Retinal pigment epithelial cell (primary cell): ENCODE data around the gene CCNY.
"Not testable (repeated sequence)": the region's sequence is repeated elsewhere in the genome, so short reads cannot be mapped to it uniquely, and the experiment has no call there.

Experiments used
- DNase-seq: peaks from one replicate; pipeline ENCODE4 v3.0.0-alpha.2; 2010; ENCODE audit warnings: low read depth
- H3K4me3 ChIP-seq: 2 replicates; pipeline ENCODE4 v1.5.1; 2011; ENCODE audit warnings: mild to moderate bottlenecking, low read length, control low read depth, moderate library complexity
- CTCF ChIP-seq: conservative IDR thresholded peaks from 2 replicates; pipeline ENCODE4 v1.5.1; 2011; ENCODE audit warnings: low read depth, low read length, control low read depth, inconsistent platforms

The CCNY gene

GRCh38 chr10:35417795-35418194 lies 81.5 kb downstream of the CCNY start:
- no peak overlapping the region for H3K4me3 ChIP-seq
- no peak for TF ChIP-seq CTCF
- DNase-seq, result no peak

GRCh38 chr10:35418580-35418979 lies 82.3 kb downstream of the CCNY start:
- not testable (repeated sequence) for H3K4me3 ChIP-seq, DNase-seq

- DNase-seq, result no peak
- no peak for TF ChIP-seq CTCF
- H3K4me3 ChIP-seq, result no peak overlapping the region
Observed at GRCh38 chr10:35420044-35420443, 83.7 kb downstream of the CCNY start.

GRCh38 chr10:35420827-35421552 lies 84.7 kb downstream of the CCNY start:
- no peak for DNase-seq
- no peak for TF ChIP-seq CTCF
- no peak overlapping the region for H3K4me3 ChIP-seq

GRCh38 chr10:35421553-35422178 lies 85.4 kb downstream of the CCNY start:
- DNase-seq, result peak; percentile 71
- TF ChIP-seq CTCF, result no peak
- H3K4me3 ChIP-seq, result no peak overlapping the region

- peak; percentile 96 for DNase-seq
- no peak for TF ChIP-seq CTCF
- no peak overlapping the region for H3K4me3 ChIP-seq
Observed at GRCh38 chr10:35422228-35422627, 85.9 kb downstream of the CCNY start.

- no peak for DNase-seq
- no peak for TF ChIP-seq CTCF
- H3K4me3 ChIP-seq, result no peak overlapping the region
Observed at GRCh38 chr10:35423505-35424306, 87.4 kb downstream of the CCNY start.
